Hematopoietic multipotent progenitor cell treated with erythropoietin and hydrocortisone succinate and interleukin-3 and kit ligand, for 4 days (in vitro differentiated cells): ENCODE measurements around the gene ACOT2.

Experiments used
- DNase-seq: peaks from one replicate; pipeline ENCODE4 v3.0.0-alpha.2; 2015

Gene ACOT2

GRCh38 chr14:73620268-73620667 is 51.3 kb downstream of the ACOT2 start:
- DNase-seq = no peak

- no peak for DNase-seq
Observed at GRCh38 chr14:73623504-73624054, 54.6 kb downstream of the ACOT2 start.
